A673 (cell line): ENCODE measurements around the gene CLCNKA. TPM values are rescaled to one million over a fixed set of nuclear protein-coding genes. Genes with fewer than 3 reads are reported as not detected.

ENCODE experiments used
- BruUV-seq: library from RNA; stranded (reverse); fragments of 400-500 nt; replicated peaks from 2 replicates; lab custom pipeline; 2021; lab: Mats Ljungman, UMichigan
- CTCF ChIA-PET: fragments of 300-600 bp; sonication (Branson Sonifier 250); formaldehyde crosslinking; loops from one replicate; lab custom pipeline; 2022; ENCODE audit warnings: antibody characterized with exemption; lab: Charles Lee
- POLR2A ChIA-PET: fragments of 300-600 bp; sonication (Branson Sonifier 250); formaldehyde crosslinking; loops from one replicate; lab custom pipeline; 2022; ENCODE audit warnings: antibody characterized with exemption; ENCODE audit not compliant: low non-redundant PET; lab: Charles Lee
- DNase-seq: peaks from one replicate; pipeline ENCODE4 v3.0.0-alpha.2; 2015; ENCODE audit warnings: low spot score
- H3K27ac ChIP-seq: fragments of 200-600 bp; sonication (generic); 2 replicates; pipeline ENCODE4 v1.5.1; 2016; ENCODE audit warnings: mixed run types, low read depth, mild to moderate bottlenecking, mixed read lengths, antibody characterized with exemption, low read length; ENCODE audit not compliant: poor library complexity, severe bottlenecking
- H3K27me3 ChIP-seq: fragments of 200-600 bp; sonication (generic); replicated peaks from 2 replicates; pipeline ENCODE4 v1.6.1; 2017; ENCODE audit warnings: mixed run types, low read depth, mild to moderate bottlenecking, mixed read lengths, antibody characterized with exemption, low read length; ENCODE audit not compliant: insufficient read depth, poor library complexity
- H3K36me3 ChIP-seq: fragments of 200-600 bp; sonication (generic); 2 replicates; pipeline ENCODE4 v1.6.1; 2016; ENCODE audit warnings: mixed run types, mild to moderate bottlenecking, mixed read lengths, antibody characterized with exemption, low read length; ENCODE audit not compliant: insufficient read depth, poor library complexity, severe bottlenecking
- H3K4me1 ChIP-seq: fragments of 200-600 bp; sonication (generic); 2 replicates; pipeline ENCODE4 v1.6.1; 2017; ENCODE audit warnings: mixed run types, mild to moderate bottlenecking, mixed read lengths, antibody characterized with exemption, low read length; ENCODE audit not compliant: insufficient read depth, poor library complexity, severe bottlenecking
- H3K4me3 ChIP-seq: fragments of 200-600 bp; sonication (generic); 2 replicates; pipeline ENCODE4 v1.5.1; 2016; ENCODE audit warnings: low read depth, mixed run types, mild to moderate bottlenecking, mixed read lengths, low read length; ENCODE audit not compliant: poor library complexity, severe bottlenecking
- H3K9me3 ChIP-seq: fragments of 200-600 bp; sonication (generic); 2 replicates; pipeline ENCODE4 v1.6.1; 2016; ENCODE audit warnings: mixed run types, low read depth, mild to moderate bottlenecking, mixed read lengths, antibody characterized with exemption, low read length; ENCODE audit not compliant: poor library complexity, severe bottlenecking
- CTCF ChIP-seq: fragments of 300-800, 200-600 bp; sonication (generic); conservative IDR thresholded peaks from 2 replicates; pipeline ENCODE4 v1.5.1; 2017; ENCODE audit warnings: low read depth, mild to moderate bottlenecking, antibody characterized with exemption, low read length, moderate library complexity, mixed read lengths
- EZH2 ChIP-seq: fragments of 200-600 bp; sonication (generic); IDR thresholded peaks from 2 replicates; pipeline ENCODE4 v1.6.1; 2017; ENCODE audit warnings: borderline replicate concordance, low read depth, mild to moderate bottlenecking, mixed read lengths, antibody characterized with exemption, low read length; ENCODE audit not compliant: poor library complexity, severe bottlenecking
- intact Hi-C: fragments of 100-400 bp; cut with micrococcal nuclease; formaldehyde crosslinking; loops from one replicate; pipeline ENCODE4 v1.10.0; 2022; ENCODE audit not compliant: unreplicated experiment
- total RNA-seq: library from RNA; stranded (reverse); gene quantifications from 2 replicates; pipeline ENCODE4 v1.2.3, GENCODE V29; 2021

The CLCNKA gene
- total RNA-seq, 1 experiment from 2014 or later = not detected

GRCh38 chr1:16011936-16012589 lies 9.8 kb upstream of the CLCNKA start:
- H3K9me3 ChIP-seq = no peaks in the 10 kb centered on the region
- peaks cover 10% of the 10 kb centered on the region for H3K4me1 ChIP-seq
- no peak overlapping the region for H3K4me3 ChIP-seq
- no peaks in the 10 kb centered on the region for H3K27me3 ChIP-seq
- CTCF ChIA-PET = no interaction called here
- DNase-seq = no peak
- TF ChIP-seq CTCF = no peak
- TF ChIP-seq EZH2 = no peak
- H3K36me3 ChIP-seq = no peaks in the 10 kb centered on the region
- intact Hi-C loops = no loop called here
- no TSS peak for BruUV-seq
- H3K27ac ChIP-seq = no peak overlapping the region
- POLR2A ChIA-PET = interaction anchor here (0.6 kb wide), 1 partner anchor 178 kb away, joined by 5 read pairs; no protein-coding TSS in a partner anchor

GRCh38 chr1:16012590-16013219 lies 9.1 kb upstream of the CLCNKA start:
- peaks cover 10% of the 10 kb centered on the region for H3K4me1 ChIP-seq
- no peak for TF ChIP-seq CTCF
- TF ChIP-seq EZH2 = no peak
- no peaks in the 10 kb centered on the region for H3K27me3 ChIP-seq
- DNase-seq = peak; percentile 58
- H3K36me3 ChIP-seq = no peaks in the 10 kb centered on the region
- POLR2A ChIA-PET = no interaction called here
- no peaks in the 10 kb centered on the region for H3K9me3 ChIP-seq
- BruUV-seq = no TSS peak
- intact Hi-C loops = no loop called here
- CTCF ChIA-PET = no interaction called here
- H3K27ac ChIP-seq = peak overlapping the region; percentile 70
- peak overlapping the region; percentile 41 for H3K4me3 ChIP-seq

GRCh38 chr1:16013220-16013907 lies 8.5 kb upstream of the CLCNKA start:
- H3K27ac ChIP-seq = peak overlapping the region; percentile 70
- H3K36me3 ChIP-seq = no peaks in the 10 kb centered on the region
- no peaks in the 10 kb centered on the region for H3K9me3 ChIP-seq
- DNase-seq = peak; percentile 52
- BruUV-seq = no TSS peak
- intact Hi-C loops = no loop called here
- CTCF ChIA-PET = no interaction called here
- POLR2A ChIA-PET = no interaction called here
- peak overlapping the region; percentile 41 for H3K4me3 ChIP-seq
- H3K27me3 ChIP-seq = no peaks in the 10 kb centered on the region
- TF ChIP-seq EZH2 (no peak), CTCF (no peak)
- H3K4me1 ChIP-seq = peaks cover 10% of the 10 kb centered on the region
